Measurements from ENCODE around the gene BBS7.

- TF ChIP-seq CTCF (IDR thresholded peaks at IDR 0.05; ENCODE audit: extremely low read depth in 1 of 2, insufficient read depth in 1 of 2, low read depth in 1 of 2, low read length in 2 of 2) (no peak), EZH2 (IDR thresholded peaks at IDR 0.05; ENCODE audit: borderline replicate concordance, low read depth, low read length, severe bottlenecking) (no peak), POLR2A (IDR thresholded peaks at IDR 0.05; ENCODE audit: low read depth, low read length) (peak; percentile 96), POLR2AphosphoS5 (IDR thresholded peaks at IDR 0.05; ENCODE audit: insufficient read depth, low read depth, low read length) (peak; percentile 91)
These were observed at the start of gene BBS7 for GRCh38 chr4:121869841-121870822.
